Lung (tissue), 12 donors: ENCODE data around the gene TAF7. TPM values are rescaled to one million over a fixed set of nuclear protein-coding genes. Genes with fewer than 3 reads are reported as not detected.
A peak's percentile ranks its signal among the peaks of the same experiment; 100 is the strongest.
"Not testable (repeated sequence)": the region's sequence is repeated elsewhere in the genome, so short reads cannot be mapped to it uniquely, and the experiment has no call there.

Experiments used
- ATAC-seq: fragments of 200-7000 bp; cut with Tn5 transposase; one replicate; pipeline ENCODE4 v1.9.1; 2020; ENCODE audit warnings: moderate number of reproducible peaks; ENCODE audit not compliant: insufficient read depth, low FRiP score
- DNase-seq, 3 donors: peaks; one replicate each; pipeline ENCODE4 v3.0.0-alpha.2; 2013 to 2017
- H3K27ac ChIP-seq, 2 donors: one replicate each; pipeline ENCODE4 v1.5.1; 2013; ENCODE audit warnings: mild to moderate bottlenecking in 2 of 2, moderate library complexity in 2 of 2, control low read depth in 1 of 2, inconsistent platforms in 1 of 2, low read depth in 1 of 2, low read length in 1 of 2
- H3K27me3 ChIP-seq, 3 donors: one replicate each; pipeline ENCODE4 v1.5.1; 2013; ENCODE audit warnings: low read length in 2 of 3; ENCODE audit not compliant: control insufficient read depth in 3 of 3, insufficient read depth in 3 of 3
- H3K36me3 ChIP-seq, 4 donors: one replicate each; pipeline ENCODE4 v1.5.1; 2013; ENCODE audit warnings: low read length in 4 of 4, mild to moderate bottlenecking in 1 of 4, moderate library complexity in 1 of 4; ENCODE audit not compliant: control insufficient read depth in 4 of 4, insufficient read depth in 4 of 4
- H3K4me1 ChIP-seq, 5 donors: one replicate each; pipeline ENCODE4 v1.5.1; 2013; ENCODE audit warnings: low read length in 5 of 5, mild to moderate bottlenecking in 2 of 5, moderate library complexity in 1 of 5; ENCODE audit not compliant: control insufficient read depth in 5 of 5, insufficient read depth in 5 of 5
- H3K4me3 ChIP-seq: one replicate; pipeline ENCODE4 v1.5.1; 2013; ENCODE audit warnings: mild to moderate bottlenecking, control low read depth, moderate library complexity
- H3K9ac ChIP-seq, 2 donors: one replicate each; pipeline ENCODE4 v1.5.1; 2013; ENCODE audit warnings: low read length in 2 of 2, control low read depth in 1 of 2; ENCODE audit not compliant: insufficient read depth in 1 of 2
- H3K9me3 ChIP-seq, 4 donors: one replicate each; pipeline ENCODE4 v1.5.1; 2013; ENCODE audit warnings: low read length in 3 of 4, mild to moderate bottlenecking in 1 of 4, moderate library complexity in 1 of 4; ENCODE audit not compliant: control insufficient read depth in 4 of 4, insufficient read depth in 3 of 4
- CTCF ChIP-seq: IDR thresholded peaks from 2 replicates; pipeline ENCODE4 v1.5.1; 2012; ENCODE audit warnings: mild to moderate bottlenecking; ENCODE audit errors: control extremely low read depth, extremely low read depth
- WGBS, 2 donors: extraction: QIAGEN DNeasy Blood & Tissue Kit; methylation state at CpG; one replicate each; pipeline ENCODE4 v1.1.7; 2013; 5-methylcytosine and 5-hydroxymethylcytosine counted together
- polyA plus RNA-seq, 2 donors: library from polyadenylated mRNA; stranded (reverse); fragments of 200-250 nt; gene quantifications; one replicate each; pipeline ENCODE4 v1.2.1, GENCODE V29; 2013
- total RNA-seq, 2 donors: library from RNA; depleted of rRNA in 1 of 2; stranded (reverse); fragments of >200 nt in 1 of 2; gene quantifications; one replicate each; pipeline ENCODE4 v1.2.1, GENCODE V29; 2014 to 2021
- donor health status: control.
- donor health status: control.
- donor health status: Bipolar disorder and iron deficiency.
- donor health status: healthy.
- donor health status: DM: yes; HTN: yes; CAD: no.

TAF7 gene
- total and polyA plus RNA-seq, 4 donors: 29.9 to 97.1 (median 63.8) TPM

GRCh38 chr5:141322261-141322660, 1.7 kb upstream of the TAF7 start:
- TF ChIP-seq CTCF: no peak
- H3K9me3 ChIP-seq: peaks cover 17 to 32% (median 27%) of the 10 kb centered on the region in 4 donors
- H3K27ac ChIP-seq: no peak overlapping the region
- H3K9ac ChIP-seq: no peak overlapping the region
- H3K27me3 ChIP-seq: peaks cover 0 to 4% (median 0%) of the 10 kb centered on the region in 3 donors
- peaks cover 0 to 24% (median 15%) of the 10 kb centered on the region in 4 donors for H3K36me3 ChIP-seq
- H3K4me3 ChIP-seq: no peak overlapping the region
- ATAC-seq: no peak
- WGBS, 2 donors: 86 to 94% methylated on average over 3 of the region's 3 CpGs
- no peak for DNase-seq
- peaks cover 0 to 9% (median 0%) of the 10 kb centered on the region in 5 donors for H3K4me1 ChIP-seq

DNA sequence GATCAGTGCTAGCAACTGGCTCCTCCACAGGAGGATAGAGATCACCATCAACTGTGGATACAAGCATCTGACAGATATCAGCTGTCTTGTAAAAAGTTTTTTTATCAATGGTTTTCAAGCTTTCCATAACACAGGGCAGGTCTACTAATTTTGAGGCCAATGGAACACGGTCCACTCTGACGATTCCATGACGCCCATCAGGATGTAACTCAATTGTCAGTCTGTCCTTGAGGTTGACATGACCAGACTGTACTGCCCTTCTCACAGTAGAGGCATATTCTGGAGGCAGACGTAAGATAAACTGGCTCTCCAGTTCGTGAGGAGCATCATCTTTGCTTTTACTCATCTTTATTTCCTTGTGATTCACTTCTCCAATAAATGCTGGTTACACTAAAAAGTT, 885 bp downstream of the TAF7 start:
- H3K4me3 ChIP-seq: peak overlapping the region; percentile 24
- H3K4me1 ChIP-seq: peaks cover 0 to 9% (median 0%) of the 10 kb centered on the region in 5 donors
- peak overlapping the region in 1 of 2 donors; percentile 96 for H3K27ac ChIP-seq
- peaks cover 25 to 39% (median 32%) of the 10 kb centered on the region in 4 donors for H3K9me3 ChIP-seq
- WGBS, 2 donors: 77% methylated on average over 5 of the region's 5 CpGs
- no peak for TF ChIP-seq CTCF
- no peaks in the 10 kb centered on the region for H3K27me3 ChIP-seq
- no peak for DNase-seq
- no peak overlapping the region for H3K9ac ChIP-seq
- peaks cover 0 to 37% (median 21%) of the 10 kb centered on the region in 4 donors for H3K36me3 ChIP-seq
- no peak for ATAC-seq

GRCh38 chr5:141319202-141319601, 1.4 kb downstream of the TAF7 start:
- no peak for ATAC-seq
- H3K9me3 ChIP-seq: peaks cover 24 to 39% (median 32%) of the 10 kb centered on the region in 4 donors
- WGBS, 2 donors: 97 to 98% methylated on average over 6 of the region's 6 CpGs

DNA sequence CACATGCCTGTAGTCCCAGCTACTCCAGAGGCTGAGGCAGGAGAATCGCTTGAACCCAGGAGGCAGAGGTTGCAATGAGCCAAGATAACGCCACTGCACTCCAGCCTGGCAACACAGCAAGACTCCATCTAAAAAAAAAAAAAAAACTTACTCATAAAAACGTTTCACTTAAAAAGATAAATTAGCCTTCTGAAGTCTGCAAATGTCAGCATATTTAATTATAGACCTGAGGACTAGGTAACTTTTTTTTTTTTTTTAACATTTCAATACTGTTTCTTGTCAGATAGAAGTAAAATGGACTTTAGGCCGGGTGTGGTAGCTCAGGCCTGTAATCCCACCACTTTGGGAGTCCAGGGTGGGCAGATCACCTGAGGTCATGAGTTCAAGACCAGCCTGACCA, 3.6 kb downstream of the TAF7 start:
- not testable (repeated sequence) for H3K4me1 ChIP-seq, H3K27ac ChIP-seq, H3K27me3 ChIP-seq, H3K4me3 ChIP-seq, H3K9ac ChIP-seq, DNase-seq, ATAC-seq
- peaks cover 0 to 39% (median 22%) of the 10 kb centered on the region in 4 donors for H3K36me3 ChIP-seq
- peaks cover 29 to 48% (median 35%) of the 10 kb centered on the region in 4 donors for H3K9me3 ChIP-seq
- 94% methylated on average over 4 of the region's 4 CpGs for WGBS, 2 donors

More at GRCh38 chr5:141319202-141319601, 1.4 kb downstream of the TAF7 start:
- Histone ChIP-seq H3K36me3 (peaks cover 0 to 37% (median 21%) of the 10 kb centered on the region in 4 donors), H3K27me3 (no peaks in the 10 kb centered on the region), H3K27ac (peak overlapping the region in 1 of 2 donors; percentile 96), H3K9ac (no peak overlapping the region), H3K4me1 (peaks cover 0 to 9% (median 0%) of the 10 kb centered on the region in 5 donors), H3K4me3 (no peak overlapping the region)
- DNase-seq: no peak
- TF ChIP-seq CTCF: no peak
